GM12801 (cell line): ENCODE results near the gene RSAD2.

ENCODE experiments used
- CTCF ChIP-seq: IDR thresholded peaks from one replicate; pipeline ENCODE4 v1.5.1; 2011; ENCODE audit warnings: control low read depth; ENCODE audit not compliant: insufficient read length; ENCODE audit errors: extremely low read depth

The RSAD2 gene

DNA sequence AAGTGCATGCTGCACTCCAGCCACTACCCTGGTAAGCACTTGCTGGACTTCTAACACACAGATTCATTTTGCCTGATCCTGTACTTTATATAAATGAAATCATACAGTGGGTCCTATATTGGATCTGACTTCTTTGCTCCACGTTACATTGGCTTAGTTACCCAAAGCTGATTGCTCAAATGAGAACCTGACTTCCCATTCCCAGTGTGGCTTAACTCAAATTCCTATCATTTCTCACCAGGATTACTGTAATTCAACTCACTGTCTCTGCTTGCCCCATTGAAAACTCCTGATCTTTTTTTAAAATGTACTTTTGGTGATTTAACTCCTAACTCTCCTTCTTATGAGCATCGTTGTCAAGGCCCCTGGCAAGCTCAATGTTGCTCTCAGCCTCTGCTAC is 1.4 kb downstream of the RSAD2 start:
- TF ChIP-seq CTCF: no peak

GRCh38 chr2:6880200-6880733 is 2.7 kb downstream of the RSAD2 start:
- TF ChIP-seq CTCF: no peak

DNA sequence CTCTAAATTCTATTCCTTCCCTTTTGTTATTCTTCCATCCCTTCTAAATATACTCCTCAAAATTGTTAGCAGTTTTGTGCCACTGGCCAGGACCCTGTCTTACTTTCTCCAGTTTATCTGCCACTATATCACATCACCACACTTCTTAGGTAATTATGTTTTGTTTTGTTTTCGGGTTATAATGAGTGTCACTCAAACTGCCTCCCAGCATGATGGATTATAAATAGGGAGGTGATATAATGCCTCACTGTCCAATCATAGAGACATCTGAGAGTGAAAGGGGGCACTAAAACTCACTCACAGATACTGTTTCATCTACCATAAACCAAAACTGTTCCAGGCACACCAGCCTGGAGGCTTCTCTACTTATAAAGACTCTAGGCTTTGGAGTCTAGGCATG is 3.5 kb downstream of the RSAD2 start:
- no peak for TF ChIP-seq CTCF

- TF ChIP-seq CTCF: no peak
Measured at GRCh38 chr2:6881516-6881915, 3.9 kb downstream of the RSAD2 start.

GRCh38 chr2:6883448-6884122 is 6.0 kb downstream of the RSAD2 start:
- TF ChIP-seq CTCF: no peak

- TF ChIP-seq CTCF: no peak
Measured at GRCh38 chr2:6885551-6885950, 8.0 kb downstream of the RSAD2 start.

- TF ChIP-seq CTCF: no peak
Measured at GRCh38 chr2:6885968-6886367, 8.4 kb downstream of the RSAD2 start.
